DOHH2 (cell line): ENCODE results near the gene URM1.

Source experiments
- CTCF ChIP-seq: fragments of 200-600 bp; sonication (generic); IDR thresholded peaks from one replicate; pipeline ENCODE4 v1.5.1; 2014; ENCODE audit warnings: antibody characterized with exemption, mild to moderate bottlenecking, low read depth, low read length; ENCODE audit not compliant: poor library complexity, severe bottlenecking
- EZH2phosphoT487 ChIP-seq: fragments of 200-600 bp; sonication (generic); IDR thresholded peaks from 2 replicates; pipeline ENCODE4 v1.6.1; 2017; ENCODE audit warnings: borderline replicate concordance, mild to moderate bottlenecking, antibody characterized with exemption, low read length, moderate library complexity, mixed read lengths

- TF ChIP-seq CTCF (no peak), EZH2phosphoT487 (no peak)
Measured at GRCh38 chr9:128397831-128398230, 26.7 kb downstream of the URM1 start.
